ENCODE results near the gene CRELD1. TPM values are rescaled to one million over a fixed set of nuclear protein-coding genes. Genes with fewer than 3 reads are reported as not detected.

Gene CRELD1
- total and polyA plus RNA-seq, 4 donors, result 12.6 to 31.1 (median 25.0) TPM

- no peak overlapping the region for H3K9ac ChIP-seq (ENCODE audit: low read depth in 1 of 2, low read length in 2 of 2)
- TF ChIP-seq REST (IDR thresholded peaks at IDR 0.05), result no peak
- no peak for TF ChIP-seq ZBTB33 (IDR thresholded peaks at IDR 0.05)
- TF ChIP-seq TAF1 (conservative IDR thresholded peaks at IDR 0.05), result no peak
- no peak for TF ChIP-seq HNF4A (conservative IDR thresholded peaks at IDR 0.05)
- no peak for TF ChIP-seq MAX (IDR thresholded peaks at IDR 0.05)
- no peak for TF ChIP-seq JUND (IDR thresholded peaks at IDR 0.05)
- no peak for TF ChIP-seq CTCF (IDR thresholded peaks at IDR 0.05; ENCODE audit: low read depth, low read length, missing input control)
- no peak for TF ChIP-seq NR2F2 (IDR thresholded peaks at IDR 0.05)
- TF ChIP-seq RAD21 (IDR thresholded peaks at IDR 0.05), result no peak
- TF ChIP-seq FOXA1 (IDR thresholded peaks at IDR 0.05), result no peak
- TF ChIP-seq, protein P1, sequence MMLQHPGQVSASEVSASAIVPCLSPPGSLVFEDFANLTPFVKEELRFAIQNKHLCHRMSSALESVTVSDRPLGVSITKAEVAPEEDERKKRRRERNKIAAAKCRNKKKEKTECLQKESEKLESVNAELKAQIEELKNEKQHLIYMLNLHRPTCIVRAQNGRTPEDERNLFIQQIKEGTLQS (IDR thresholded peaks at IDR 0.05), result no peak
- TF ChIP-seq FOXA2 (IDR thresholded peaks at IDR 0.05), result no peak
- no peak for TF ChIP-seq YY1 (IDR thresholded peaks at IDR 0.05)
- TF ChIP-seq EGR1 (IDR thresholded peaks at IDR 0.05; ENCODE audit: low read depth in 2 of 2), result no peak
- no peak for TF ChIP-seq SP1 (IDR thresholded peaks at IDR 0.05)
- no peak for TF ChIP-seq RXRA (IDR thresholded peaks at IDR 0.05)
- no peak for TF ChIP-seq HNF4G (IDR thresholded peaks at IDR 0.05)
- no peak for TF ChIP-seq GABPA (IDR thresholded peaks at IDR 0.05 in 1 of 2, conservative IDR thresholded peaks at IDR 0.05 in 1 of 2)
- H3K4me3 ChIP-seq (ENCODE audit: low read depth in 1 of 3, low read length in 3 of 3), result no peak overlapping the region
- H3K27ac ChIP-seq (ENCODE audit: low read depth in 1 of 2, low read length in 2 of 2), result no peak overlapping the region
- no peaks in the 10 kb centered on the region for H3K27me3 ChIP-seq (ENCODE audit: control insufficient read depth in 4 of 4, insufficient read depth in 4 of 4, low read length in 3 of 4)
- 90% methylated on average over 5 of the region's 5 CpGs for WGBS
- H3K4me1 ChIP-seq (ENCODE audit: control insufficient read depth in 4 of 4, insufficient read depth in 4 of 4, low read length in 3 of 4), result peaks cover 4 to 29% (median 22%) of the 10 kb centered on the region in 4 donors
- H3K36me3 ChIP-seq (ENCODE audit: control insufficient read depth in 4 of 4, insufficient read depth in 3 of 4, low read depth in 1 of 4, low read length in 3 of 4), result peaks cover 0 to 22% (median 13%) of the 10 kb centered on the region in 4 donors
- H3K9me3 ChIP-seq (ENCODE audit: control insufficient read depth in 4 of 4, low read length in 3 of 4), result no peaks in the 10 kb centered on the region
- no peak for DNase-seq (ENCODE audit: low spot score)
These were observed 2.4 kb downstream of the CRELD1 start for GRCh38 chr3:9935966-9936510.

Data from liver (tissue), 9 donors.